H9 (cell line): ENCODE data around the gene RBBP7. TPM values are rescaled to one million over a fixed set of nuclear protein-coding genes. Genes with fewer than 3 reads are reported as not detected.

Experiments used
- DNase-seq: peaks from one replicate; pipeline ENCODE4 v3.0.0-alpha.2; 2017
- H2AFZ ChIP-seq: one replicate; pipeline ENCODE4 v1.6.1; 2013; ENCODE audit warnings: mild to moderate bottlenecking, low read length, control low read depth, moderate library complexity
- H2AK5ac ChIP-seq: 2 replicates; pipeline ENCODE4 v1.6.1; 2013; ENCODE audit warnings: low read length, control low read depth, mixed read lengths; ENCODE audit not compliant: insufficient read length
- H2BK120ac ChIP-seq: one replicate; pipeline ENCODE4 v1.6.1; 2013; ENCODE audit warnings: low read depth, mild to moderate bottlenecking, low read length, control low read depth, inconsistent platforms; ENCODE audit not compliant: poor library complexity, severe bottlenecking
- H2BK12ac ChIP-seq: 2 replicates; pipeline ENCODE4 v1.6.1; 2013; ENCODE audit warnings: low read length, control low read depth, mixed read lengths, low read depth; ENCODE audit not compliant: insufficient read length
- H2BK15ac ChIP-seq: 2 replicates; pipeline ENCODE4 v1.6.1; 2013; ENCODE audit warnings: low read depth, low read length, control low read depth
- H2BK20ac ChIP-seq: one replicate; pipeline ENCODE4 v1.6.1; 2013; ENCODE audit warnings: low read depth, mild to moderate bottlenecking, low read length, control low read depth, inconsistent platforms; ENCODE audit not compliant: poor library complexity, severe bottlenecking
- H2BK5ac ChIP-seq: 2 replicates; pipeline ENCODE4 v1.6.1; 2013; ENCODE audit warnings: low read length, control low read depth, mixed read lengths; ENCODE audit not compliant: insufficient read length
- H3K14ac ChIP-seq: 2 replicates; pipeline ENCODE4 v1.6.1; 2013; ENCODE audit warnings: low read length, control low read depth; ENCODE audit not compliant: insufficient read depth
- H3K18ac ChIP-seq: 2 replicates; pipeline ENCODE4 v1.6.1; 2013; ENCODE audit warnings: low read depth, mild to moderate bottlenecking, mixed read lengths, low read length, control low read depth; ENCODE audit not compliant: insufficient read length
- H3K23ac ChIP-seq: 2 replicates; pipeline ENCODE4 v1.6.1; 2013; ENCODE audit warnings: low read length, control low read depth, mixed read lengths, low read depth; ENCODE audit not compliant: insufficient read length
- H3K23me2 ChIP-seq: 2 replicates; pipeline ENCODE4 v1.6.1; 2013; ENCODE audit warnings: low read depth, mild to moderate bottlenecking, mixed read lengths, low read length, control low read depth; ENCODE audit not compliant: insufficient read length, poor library complexity, severe bottlenecking
- H3K27ac ChIP-seq: 2 replicates; pipeline ENCODE4 v1.5.1; 2013; ENCODE audit warnings: low read length, control low read depth, mixed read lengths, low read depth; ENCODE audit not compliant: insufficient read length
- H3K27me3 ChIP-seq: 2 replicates; pipeline ENCODE4 v1.6.1; 2013; ENCODE audit warnings: low read length, control low read depth, inconsistent platforms; ENCODE audit not compliant: insufficient read depth
- H3K4ac ChIP-seq: 2 replicates; pipeline ENCODE4 v1.6.1; 2013; ENCODE audit warnings: low read depth, mild to moderate bottlenecking, control low read depth, inconsistent platforms, low read length, moderate library complexity
- H3K4me1 ChIP-seq: 2 replicates; pipeline ENCODE4 v1.6.1; 2013; ENCODE audit warnings: low read length, control low read depth, inconsistent platforms; ENCODE audit not compliant: insufficient read depth
- H3K4me2 ChIP-seq: 2 replicates; pipeline ENCODE4 v1.6.1; 2013; ENCODE audit warnings: low read length, control low read depth, mixed read lengths; ENCODE audit not compliant: insufficient read length, insufficient read depth
- H3K56ac ChIP-seq: 2 replicates; pipeline ENCODE4 v1.6.1; 2013; ENCODE audit warnings: low read depth, mild to moderate bottlenecking, mixed read lengths, low read length, control low read depth; ENCODE audit not compliant: insufficient read length
- H3K79me1 ChIP-seq: 2 replicates; pipeline ENCODE4 v1.6.1; 2013; ENCODE audit warnings: low read depth, mild to moderate bottlenecking, moderate library complexity, low read length, control low read depth, inconsistent platforms; ENCODE audit not compliant: insufficient read depth, poor library complexity, severe bottlenecking
- H3K79me2 ChIP-seq: 2 replicates; pipeline ENCODE4 v1.6.1; 2013; ENCODE audit warnings: low read length, control low read depth, inconsistent platforms; ENCODE audit not compliant: insufficient read depth
- H3K9ac ChIP-seq: 2 replicates; pipeline ENCODE4 v1.6.1; 2013; ENCODE audit warnings: low read length, control low read depth, mixed read lengths; ENCODE audit not compliant: insufficient read length; ENCODE audit errors: extremely low read depth
- H3K9me3 ChIP-seq: one replicate; pipeline ENCODE4 v1.6.1; 2013; ENCODE audit warnings: low read depth, low read length, inconsistent platforms; ENCODE audit not compliant: control insufficient read depth
- H3T11ph ChIP-seq: one replicate; pipeline ENCODE4 v1.6.1; 2013; ENCODE audit warnings: mild to moderate bottlenecking, low read length, control low read depth, inconsistent platforms
- H4K20me1 ChIP-seq: one replicate; pipeline ENCODE4 v1.6.1; 2013; ENCODE audit not compliant: control insufficient read depth, insufficient read length, insufficient read depth
- H4K5ac ChIP-seq: 2 replicates; pipeline ENCODE4 v1.6.1; 2013; ENCODE audit warnings: low read depth, mild to moderate bottlenecking, mixed read lengths, low read length, control low read depth; ENCODE audit not compliant: insufficient read length
- H4K8ac ChIP-seq: replicated peaks from 2 replicates; pipeline ENCODE4 v1.6.1; 2013; ENCODE audit warnings: low read length, control low read depth, mixed read lengths, low read depth; ENCODE audit not compliant: insufficient read length
- H4K91ac ChIP-seq: 2 replicates; pipeline ENCODE4 v1.6.1; 2013; ENCODE audit warnings: low read depth, mild to moderate bottlenecking, moderate library complexity, mixed read lengths, low read length, control low read depth; ENCODE audit not compliant: insufficient read length
- H3K27ac Mint-ChIP-seq, 3 experiments: 2 replicates in 2 of 3; 3 replicates in 1 of 3; pipeline ENCODE4 v1.8.0; 2020 to 2021; ENCODE audit warnings: mixed read lengths in 3 of 3, mild to moderate bottlenecking in 1 of 3, moderate library complexity in 1 of 3
- H3K27me3 Mint-ChIP-seq: 2 replicates; pipeline ENCODE4 v1.8.0; 2021; ENCODE audit warnings: low read depth, mild to moderate bottlenecking, moderate library complexity, mixed read lengths
- H3K36me3 Mint-ChIP-seq, 3 experiments: 2 replicates in 2 of 3; 3 replicates in 1 of 3; pipeline ENCODE4 v1.8.0; 2020 to 2021; ENCODE audit warnings: low read depth in 3 of 3, mixed read lengths in 3 of 3; ENCODE audit not compliant: insufficient read depth in 1 of 3
- H3K4me1 Mint-ChIP-seq, 2 experiments: 2 replicates each; pipeline ENCODE4 v1.8.0; 2020; ENCODE audit warnings: mixed read lengths in 2 of 2
- H3K4me3 Mint-ChIP-seq, 2 experiments: 2 replicates in 1 of 2; 3 replicates in 1 of 2; pipeline ENCODE4 v1.8.0; 2020 to 2021; ENCODE audit warnings: mild to moderate bottlenecking in 2 of 2, mixed read lengths in 2 of 2, moderate library complexity in 1 of 2
- H3K9me3 Mint-ChIP-seq, 2 experiments: 2 replicates in 1 of 2; 3 replicates in 1 of 2; pipeline ENCODE4 v1.8.0; 2020; ENCODE audit warnings: mild to moderate bottlenecking in 2 of 2, mixed read lengths in 2 of 2, moderate library complexity in 1 of 2
- WGBS: extraction: QIAGEN DNeasy Blood & Tissue Kit; methylation state at CpG from one replicate; pipeline ENCODE4 v1.1.7; 2013; ENCODE audit warnings: missing lambda C conversion rate, low lambda C conversion rate, mixed read lengths; ENCODE audit not compliant: insufficient read length; ENCODE audit errors: extremely low coverage; 5-methylcytosine and 5-hydroxymethylcytosine counted together
- total RNA-seq: library from RNA; stranded (reverse); gene quantifications from 2 replicates; pipeline ENCODE4 v1.2.1, GENCODE V29; 2021
- TF ChIP-seq, protein P1 (sequence below): fragments of 200-600 bp; sonication (generic); conservative IDR thresholded peaks from 3 replicates; pipeline ENCODE4 v1.8.0; 2021; ENCODE audit warnings: antibody characterized with exemption, mild to moderate bottlenecking

Gene RBBP7
- total RNA-seq, 1 experiment from 2014 or later, result 249 TPM

- Histone ChIP-seq H3K4me1 (no peaks in the 10 kb centered on the region), H3K79me2 (no peaks in the 10 kb centered on the region), H3K27ac (no peak overlapping the region), H3K79me1 (no peaks in the 10 kb centered on the region), H3K27me3 (no peaks in the 10 kb centered on the region), H3K56ac (no peak overlapping the region), H3T11ph (no peak overlapping the region), H3K4me2 (no peak overlapping the region), H2BK15ac (no peak overlapping the region), H3K23ac (no peak overlapping the region), H3K14ac (no peak overlapping the region), H2BK5ac (no peak overlapping the region), H2AFZ (no peak overlapping the region), H3K9me3 (no peaks in the 10 kb centered on the region), H3K9ac (no peak overlapping the region), H3K18ac (no peak overlapping the region), H4K8ac (no peak overlapping the region), H2BK20ac (no peak overlapping the region), H3K4ac (no peak overlapping the region), H3K23me2 (no peaks in the 10 kb centered on the region), H4K91ac (no peak overlapping the region), H2AK5ac (no peak overlapping the region), H4K5ac (no peak overlapping the region), H4K20me1 (no peaks in the 10 kb centered on the region), H2BK12ac (no peak overlapping the region), H2BK120ac (no peak overlapping the region)
- TF ChIP-seq, protein P1, sequence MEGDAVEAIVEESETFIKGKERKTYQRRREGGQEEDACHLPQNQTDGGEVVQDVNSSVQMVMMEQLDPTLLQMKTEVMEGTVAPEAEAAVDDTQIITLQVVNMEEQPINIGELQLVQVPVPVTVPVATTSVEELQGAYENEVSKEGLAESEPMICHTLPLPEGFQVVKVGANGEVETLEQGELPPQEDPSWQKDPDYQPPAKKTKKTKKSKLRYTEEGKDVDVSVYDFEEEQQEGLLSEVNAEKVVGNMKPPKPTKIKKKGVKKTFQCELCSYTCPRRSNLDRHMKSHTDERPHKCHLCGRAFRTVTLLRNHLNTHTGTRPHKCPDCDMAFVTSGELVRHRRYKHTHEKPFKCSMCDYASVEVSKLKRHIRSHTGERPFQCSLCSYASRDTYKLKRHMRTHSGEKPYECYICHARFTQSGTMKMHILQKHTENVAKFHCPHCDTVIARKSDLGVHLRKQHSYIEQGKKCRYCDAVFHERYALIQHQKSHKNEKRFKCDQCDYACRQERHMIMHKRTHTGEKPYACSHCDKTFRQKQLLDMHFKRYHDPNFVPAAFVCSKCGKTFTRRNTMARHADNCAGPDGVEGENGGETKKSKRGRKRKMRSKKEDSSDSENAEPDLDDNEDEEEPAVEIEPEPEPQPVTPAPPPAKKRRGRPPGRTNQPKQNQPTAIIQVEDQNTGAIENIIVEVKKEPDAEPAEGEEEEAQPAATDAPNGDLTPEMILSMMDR, result no peak
- Mint-ChIP-seq H3K9me3 (peaks cover 2 to 4% of the 10 kb centered on the region in 2 experiments; a peak in 4 of 5 replicates), H3K27ac (no peak overlapping the region), H3K4me3 (no peak overlapping the region), H3K4me1 (no peaks in the 10 kb centered on the region), H3K36me3 (no peaks in the 10 kb centered on the region; a peak in 1 of 7 replicates), H3K27me3 (no peaks in the 10 kb centered on the region; the same call in 1 of the 2 replicates)
- DNase-seq, result no peak
- no CpG with 5 or more reads among the region's 8 CpGs for WGBS
Measured at GRCh38 chrX:16903274-16904022, 33.3 kb upstream of the RBBP7 start.
